K562 (cell line): Measurements from ENCODE around the gene EFHC1.

Experiments used
- ATF7 ChIP-seq: fragments of 450-650 bp; IDR thresholded peaks from 2 replicates; pipeline ENCODE4 v1.7.1; 2014; ENCODE audit warnings: mild to moderate bottlenecking, moderate library complexity
- CUX1 ChIP-seq: fragments of 200-800 bp; sonication (Bioruptor generic); IDR thresholded peaks from 2 replicates; pipeline ENCODE4 v1.6.1; 2016; ENCODE audit warnings: missing genetic modification characterization, missing compliant biosample characterization
- EP300 ChIP-seq: IDR thresholded peaks from 2 replicates; pipeline ENCODE4 v1.6.1; 2012; ENCODE audit warnings: low read length, improper control_type of control experiment
- PREB ChIP-seq: sonication (generic); formaldehyde crosslinking; IDR thresholded peaks from 2 replicates; pipeline ENCODE4 v1.8.1; 2023; ENCODE audit warnings: mild to moderate bottlenecking, missing genetic modification reagents

- TF ChIP-seq CUX1 (no peak), EP300 (no peak), ATF7 (no peak), PREB (CRISPR knock-in tag) (no peak)
Observed at GRCh38 chr6:52483671-52484003, 63.5 kb downstream of the EFHC1 start.
